OCI-LY3 (cell line): ENCODE data around the gene BMP8B.

ENCODE experiments used
- H2AFZ ChIP-seq: fragments of 200-600, 300-600 bp; shearing (Covaris generic); 2 replicates; pipeline ENCODE4 v1.6.0; 2014; ENCODE audit warnings: antibody characterized with exemption, low read depth, low read length
- H3K27ac ChIP-seq: fragments of 200-600, 300-600 bp; sonication (generic); 2 replicates; pipeline ENCODE4 v1.5.1; 2014; ENCODE audit warnings: mild to moderate bottlenecking, low read length, moderate library complexity, mixed read lengths
- H3K27me3 ChIP-seq: fragments of 200-600, 300-600 bp; sonication (generic); 2 replicates; pipeline ENCODE4 v1.6.1; 2014; ENCODE audit warnings: low read depth, low read length, mixed read lengths
- H3K36me3 ChIP-seq: fragments of 200-600, 300-600 bp; sonication (generic); replicated peaks from 2 replicates; pipeline ENCODE3; 2014; ENCODE audit warnings: low read depth, low read length, mixed read lengths
- H3K4me1 ChIP-seq: fragments of 300-600, 200-600 bp; sonication (generic); 2 replicates; pipeline ENCODE4 v1.6.1; 2014; ENCODE audit warnings: low read length, mixed read lengths
- H3K4me2 ChIP-seq: fragments of 200-600, 300-600 bp; sonication (generic); 2 replicates; pipeline ENCODE4 v1.6.1; 2014; ENCODE audit warnings: low read length, mixed read lengths
- H3K4me3 ChIP-seq: fragments of 300-600, 200-600 bp; sonication (generic); 2 replicates; pipeline ENCODE4 v1.5.1; 2014; ENCODE audit warnings: antibody characterized with exemption, mild to moderate bottlenecking, low read length, moderate library complexity
- H3K79me2 ChIP-seq: fragments of 300-600, 200-600 bp; shearing (Covaris generic); 2 replicates; pipeline ENCODE4 v1.6.1; 2014; ENCODE audit warnings: mild to moderate bottlenecking, low read length, mixed read lengths
- H3K9ac ChIP-seq: fragments of 300-600, 200-600 bp; shearing (Covaris generic); 2 replicates; pipeline ENCODE4 v1.6.0; 2014; ENCODE audit warnings: mild to moderate bottlenecking, low read length, moderate library complexity
- H3K9me3 ChIP-seq: fragments of 200-600, 300-600 bp; shearing (Covaris generic); 2 replicates; pipeline ENCODE4 v1.6.1; 2014; ENCODE audit warnings: low read length, mixed read lengths; ENCODE audit not compliant: insufficient read depth
- H4K20me1 ChIP-seq: fragments of 200-600, 300-600 bp; sonication (generic); 2 replicates; pipeline ENCODE4 v1.6.1; 2016; ENCODE audit warnings: low read length, mixed read lengths; ENCODE audit not compliant: insufficient read depth
- CTCF ChIP-seq: fragments of 200-600, 300-600 bp; sonication (generic); IDR thresholded peaks from 2 replicates; pipeline ENCODE4 v1.5.1; 2014; ENCODE audit warnings: antibody characterized with exemption, low read length, low read depth
- EZH2phosphoT487 ChIP-seq: fragments of 200-600 bp; shearing (Covaris generic); IDR thresholded peaks from 2 replicates; pipeline ENCODE4 v1.6.1; 2018; ENCODE audit warnings: antibody characterized with exemption, mixed run types, low read depth

The BMP8B gene

GRCh38 chr1:39722495-39722894, 66.2 kb downstream of the BMP8B start:
- Histone ChIP-seq H3K4me3 (no peak overlapping the region), H3K9me3 (no peaks in the 10 kb centered on the region), H3K27ac (no peak overlapping the region), H4K20me1 (no peaks in the 10 kb centered on the region), H3K27me3 (peaks cover 8% of the 10 kb centered on the region; the same call in 1 of the 2 replicates), H2AFZ (no peak overlapping the region), H3K4me1 (peaks cover 7% of the 10 kb centered on the region), H3K79me2 (no peaks in the 10 kb centered on the region), H3K36me3 (no peaks in the 10 kb centered on the region), H3K9ac (no peak overlapping the region), H3K4me2 (no peak overlapping the region)
- TF ChIP-seq CTCF (no peak), EZH2phosphoT487 (no peak)

GRCh38 chr1:39721664-39722063, 67.0 kb downstream of the BMP8B start:
- Histone ChIP-seq H3K4me2 (no peak overlapping the region), H3K9me3 (no peaks in the 10 kb centered on the region), H4K20me1 (no peaks in the 10 kb centered on the region), H3K9ac (no peak overlapping the region), H3K27ac (no peak overlapping the region), H3K4me1 (no peaks in the 10 kb centered on the region), H2AFZ (no peak overlapping the region), H3K27me3 (peaks cover 15% of the 10 kb centered on the region), H3K36me3 (no peaks in the 10 kb centered on the region), H3K4me3 (no peak overlapping the region), H3K79me2 (no peaks in the 10 kb centered on the region)
- TF ChIP-seq EZH2phosphoT487 (no peak), CTCF (no peak)

GRCh38 chr1:39720094-39720999, 68.3 kb downstream of the BMP8B start:
- H3K4me3 ChIP-seq = peak overlapping the region; percentile 34
- no peak overlapping the region for H3K9ac ChIP-seq
- no peak overlapping the region for H3K27ac ChIP-seq
- peak; percentile 62 for TF ChIP-seq CTCF
- no peak for TF ChIP-seq EZH2phosphoT487
- no peaks in the 10 kb centered on the region for H3K4me1 ChIP-seq
- no peaks in the 10 kb centered on the region for H4K20me1 ChIP-seq
- H3K4me2 ChIP-seq = peak overlapping the region; percentile 62
- no peaks in the 10 kb centered on the region for H3K79me2 ChIP-seq
- peaks cover 15% of the 10 kb centered on the region for H3K27me3 ChIP-seq
- H2AFZ ChIP-seq = no peak overlapping the region
- no peaks in the 10 kb centered on the region for H3K9me3 ChIP-seq
- H3K36me3 ChIP-seq = no peaks in the 10 kb centered on the region

GRCh38 chr1:39717809-39718208, 70.9 kb downstream of the BMP8B start:
- Histone ChIP-seq H3K27me3 (peaks cover 10% of the 10 kb centered on the region), H3K4me2 (no peak overlapping the region), H3K36me3 (no peaks in the 10 kb centered on the region), H3K4me1 (no peaks in the 10 kb centered on the region), H3K9me3 (no peaks in the 10 kb centered on the region), H3K79me2 (no peaks in the 10 kb centered on the region), H3K9ac (no peak overlapping the region), H3K27ac (no peak overlapping the region), H2AFZ (no peak overlapping the region), H4K20me1 (no peaks in the 10 kb centered on the region), H3K4me3 (no peak overlapping the region)
- TF ChIP-seq EZH2phosphoT487 = no peak
- TF ChIP-seq CTCF = no peak
